NB4 (cell line): ENCODE data around the gene INTS1.
"Not testable (repeated sequence)": the region's sequence is repeated elsewhere in the genome, so short reads cannot be mapped to it uniquely, and the experiment has no call there.

Source experiments
- DNase-seq: peaks from one replicate; pipeline ENCODE4 v3.0.0; 2010; ENCODE audit warnings: low read depth
- H3K4me3 ChIP-seq: one replicate; pipeline ENCODE4 v1.5.1; 2011; ENCODE audit warnings: mild to moderate bottlenecking, low read depth, low read length, moderate library complexity
- CTCF ChIP-seq: IDR thresholded peaks from one replicate; pipeline ENCODE4 v1.5.1; 2012; ENCODE audit warnings: low read depth, low read length
- MAX ChIP-seq: IDR thresholded peaks from 2 replicates; pipeline ENCODE4 v1.6.1; 2011; ENCODE audit warnings: low read depth, low read length
- MYC ChIP-seq: IDR thresholded peaks from 2 replicates; pipeline ENCODE4 v1.6.1; 2011; ENCODE audit warnings: low read depth, low read length
- POLR2A ChIP-seq: IDR thresholded peaks from 2 replicates; pipeline ENCODE4 v1.6.1; 2011; ENCODE audit warnings: mild to moderate bottlenecking; ENCODE audit not compliant: insufficient read length; ENCODE audit errors: extremely low read depth

The INTS1 gene

GRCh38 chr7:1448958-1449357 is 55.2 kb downstream of the INTS1 start:
- no peak for TF ChIP-seq MAX
- TF ChIP-seq CTCF = peak; percentile 29
- no peak for TF ChIP-seq MYC
- TF ChIP-seq POLR2A = no peak
- DNase-seq = no peak
- H3K4me3 ChIP-seq = no peak overlapping the region

GRCh38 chr7:1447551-1448244 is 56.5 kb downstream of the INTS1 start:
- DNase-seq = no peak
- TF ChIP-seq CTCF = no peak
- no peak for TF ChIP-seq MYC
- TF ChIP-seq POLR2A = no peak
- no peak for TF ChIP-seq MAX
- H3K4me3 ChIP-seq = no peak overlapping the region

DNA sequence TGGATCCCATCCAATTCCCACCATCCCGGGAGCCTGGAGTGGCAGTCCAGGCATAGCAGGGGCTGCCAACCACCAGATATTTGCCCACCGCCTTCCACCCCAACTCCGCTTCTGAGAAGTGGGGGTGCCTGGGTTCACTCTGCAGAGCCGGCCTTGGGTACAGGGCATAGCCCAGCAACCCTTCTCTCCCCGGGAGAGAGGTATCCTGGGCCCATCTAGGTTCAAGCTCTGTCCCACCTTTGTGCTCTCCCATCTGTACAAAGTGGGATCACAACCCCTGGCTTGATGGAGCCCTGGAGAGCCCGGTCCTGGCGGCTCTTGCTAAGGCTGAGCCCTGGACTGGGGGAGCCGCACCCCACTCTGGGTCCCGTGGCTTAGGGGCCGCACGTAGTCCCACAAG is 57.1 kb downstream of the INTS1 start:
- no peak for DNase-seq
- H3K4me3 ChIP-seq = no peak overlapping the region
- TF ChIP-seq MAX (no peak), POLR2A (no peak), MYC (no peak), CTCF (no peak)

GRCh38 chr7:1446620-1447032 is 57.6 kb downstream of the INTS1 start:
- TF ChIP-seq MYC (no peak), MAX (no peak), POLR2A (no peak), CTCF (no peak)
- H3K4me3 ChIP-seq = no peak overlapping the region
- no peak for DNase-seq

- not testable (repeated sequence) for H3K4me3 ChIP-seq, DNase-seq
These were observed 58.2 kb downstream of the INTS1 start for GRCh38 chr7:1446026-1446425.

- H3K4me3 ChIP-seq = no peak overlapping the region
- TF ChIP-seq MYC = no peak
- TF ChIP-seq POLR2A = no peak
- TF ChIP-seq CTCF = no peak
- TF ChIP-seq MAX = no peak
- DNase-seq = no peak
These were observed 58.8 kb downstream of the INTS1 start for GRCh38 chr7:1445341-1445740.
